ENCODE measurements around the gene BMPR2. TPM values are rescaled to one million over a fixed set of nuclear protein-coding genes. Genes with fewer than 3 reads are reported as not detected.

Gene BMPR2
- total RNA-seq (7.5 TPM), polyA plus RNA-seq (11.0 TPM)
- long read RNA-seq, donor 1, result 0 reads
- long read RNA-seq, donor 2, full-length matches to known transcripts, result 2 of 10 reads
- long read RNA-seq, donor 2, partial matches to known transcripts, result 8 of 10 reads
- long read RNA-seq, donor 2, other reads (novel, unspliced or antisense), result 0 of 10 reads
- long read RNA-seq, donor 3, full-length matches to known transcripts, result 1 of 1 reads
- long read RNA-seq, donor 3, partial matches to known transcripts, result 0 of 1 reads
- long read RNA-seq, donor 3, other reads (novel, unspliced or antisense), result 0 of 1 reads
- long read RNA-seq, donor 4, result 0 reads
- long read RNA-seq, donor 5, full-length matches to known transcripts, result 1 of 1 reads
- long read RNA-seq, donor 5, partial matches to known transcripts, result 0 of 1 reads
- long read RNA-seq, donor 5, other reads (novel, unspliced or antisense), result 0 of 1 reads
- long read RNA-seq, donor 6, full-length matches to known transcripts, result 1 of 1 reads
- long read RNA-seq, donor 6, partial matches to known transcripts, result 0 of 1 reads
- long read RNA-seq, donor 6, other reads (novel, unspliced or antisense), result 0 of 1 reads
- long read RNA-seq, donor 7, result 0 reads
- long read RNA-seq, donor 8, result 0 reads
- long read RNA-seq, donor 9, full-length matches to known transcripts, result 1 of 1 reads
- long read RNA-seq, donor 9, partial matches to known transcripts, result 0 of 1 reads
- long read RNA-seq, donor 9, other reads (novel, unspliced or antisense), result 0 of 1 reads
- long read RNA-seq, donor 10, result 0 reads

DNA sequence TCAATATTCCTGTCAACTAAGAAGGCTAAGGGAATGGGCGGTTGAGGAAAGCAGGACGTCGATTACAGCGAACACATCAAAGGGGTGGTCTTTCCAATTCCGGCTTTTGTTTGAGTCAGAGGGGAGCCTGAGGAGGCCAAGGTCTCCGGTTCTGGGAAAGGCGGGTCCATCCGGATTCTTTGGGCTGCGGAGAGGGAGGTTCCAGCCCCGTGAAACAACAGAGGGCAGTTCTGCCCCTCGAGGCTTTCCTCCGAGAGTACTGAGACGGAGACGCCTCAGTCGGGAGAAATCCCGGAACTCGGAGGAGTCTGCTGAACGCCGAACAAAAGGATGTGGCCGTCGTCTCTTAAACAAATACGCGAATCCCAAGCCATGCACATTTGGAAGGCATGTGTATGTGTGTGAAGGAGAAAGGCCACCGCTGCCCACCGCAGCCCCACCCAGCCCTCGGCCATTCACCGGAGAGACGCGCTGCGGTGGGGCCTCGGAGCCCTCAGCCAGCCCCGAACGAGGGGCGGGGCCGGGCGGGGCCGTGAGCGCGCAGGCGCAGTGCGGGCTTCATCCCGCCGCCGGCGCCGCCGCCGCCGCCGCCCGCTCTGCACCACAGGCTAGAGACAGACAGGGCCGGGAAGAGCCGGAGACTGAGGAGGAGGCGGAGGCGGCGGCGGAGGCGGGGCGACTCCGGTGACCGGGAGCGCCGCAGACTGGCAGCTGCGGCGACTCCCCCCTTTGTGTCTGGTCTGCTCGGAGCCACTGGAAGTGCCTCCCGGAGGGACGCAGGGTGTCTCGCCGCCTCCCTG, at the start of gene BMPR2:
TSS of gene BMPR2 (plus strand) at position 719 of the 800 bp plus-strand sequence. CDS start 1,148 bp downstream, outside the sequence.
- DNase-seq (ENCODE audit: low read depth in 6 of 9, low spot score in 9 of 9), result peak in 8 of 9 donors; percentile 66 to 92 (median 81)
- Histone ChIP-seq H3K36me3 (ENCODE audit: control insufficient read depth in 2 of 2, insufficient read depth in 2 of 2, low read length in 1 of 2) (no peaks in the 10 kb centered on the region), H3K27ac (ENCODE audit: low read depth in 1 of 2, low read length in 1 of 2) (peak within 1 kb of the TSS; percentile 75 to 90), H3K27me3 (ENCODE audit: control insufficient read depth in 2 of 2, insufficient read depth in 1 of 2, low read length in 1 of 2) (peaks cover 9 to 19% of the 10 kb centered on the region in 2 donors), H3K4me1 (ENCODE audit: control insufficient read depth in 2 of 2, insufficient read depth in 2 of 2, low read length in 2 of 2) (peaks cover 7 to 16% of the 10 kb centered on the region in 2 donors), H3K9me3 (ENCODE audit: control insufficient read depth in 2 of 2, insufficient read depth in 1 of 2, low read length in 1 of 2) (no peaks in the 10 kb centered on the region), H3K4me3 (ENCODE audit: low read length in 2 of 2) (peak within 1 kb of the TSS; percentile 82 to 90)
- under 1% methylated on average over 70 of the region's 70 CpGs for whole genome bisulfite sequencing

DNA sequence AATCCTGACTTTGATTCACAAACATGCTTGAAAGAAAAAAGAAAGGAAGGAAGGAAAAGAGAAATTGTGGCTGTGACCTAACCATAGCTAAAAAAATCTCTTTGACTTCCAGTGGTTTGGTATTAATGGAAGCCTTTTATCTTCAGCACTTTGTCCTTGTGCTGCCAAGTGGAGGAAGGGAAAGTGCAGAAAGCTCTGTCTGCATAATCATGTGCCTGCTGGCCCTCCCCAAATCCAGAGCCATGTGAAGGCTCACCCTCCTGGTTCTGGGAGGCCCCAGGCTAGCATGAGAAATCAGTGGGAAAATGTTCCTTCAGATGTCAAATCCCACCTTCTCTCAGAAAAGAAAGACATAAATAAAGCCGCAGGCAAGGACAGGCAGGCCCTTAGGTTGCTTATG, 48.3 kb upstream of the BMPR2 start:
- Histone ChIP-seq H3K27me3 (ENCODE audit: control insufficient read depth in 2 of 2, insufficient read depth in 1 of 2, low read length in 1 of 2) (no peaks in the 10 kb centered on the region), H3K9me3 (ENCODE audit: control insufficient read depth in 2 of 2, insufficient read depth in 1 of 2, low read length in 1 of 2) (no peaks in the 10 kb centered on the region), H3K4me1 (ENCODE audit: control insufficient read depth in 2 of 2, insufficient read depth in 2 of 2, low read length in 2 of 2) (no peaks in the 10 kb centered on the region), H3K4me3 (ENCODE audit: low read length in 2 of 2) (no peak overlapping the region), H3K27ac (ENCODE audit: low read depth in 1 of 2, low read length in 1 of 2) (no peak overlapping the region), H3K36me3 (ENCODE audit: control insufficient read depth in 2 of 2, insufficient read depth in 2 of 2, low read length in 1 of 2) (peaks cover 0 to 2% of the 10 kb centered on the region in 2 donors)
- DNase-seq (ENCODE audit: low read depth in 6 of 9, low spot score in 9 of 9), result no peak
- WGBS, result 95% methylated on average over 1 of the region's 1 CpG

DNA sequence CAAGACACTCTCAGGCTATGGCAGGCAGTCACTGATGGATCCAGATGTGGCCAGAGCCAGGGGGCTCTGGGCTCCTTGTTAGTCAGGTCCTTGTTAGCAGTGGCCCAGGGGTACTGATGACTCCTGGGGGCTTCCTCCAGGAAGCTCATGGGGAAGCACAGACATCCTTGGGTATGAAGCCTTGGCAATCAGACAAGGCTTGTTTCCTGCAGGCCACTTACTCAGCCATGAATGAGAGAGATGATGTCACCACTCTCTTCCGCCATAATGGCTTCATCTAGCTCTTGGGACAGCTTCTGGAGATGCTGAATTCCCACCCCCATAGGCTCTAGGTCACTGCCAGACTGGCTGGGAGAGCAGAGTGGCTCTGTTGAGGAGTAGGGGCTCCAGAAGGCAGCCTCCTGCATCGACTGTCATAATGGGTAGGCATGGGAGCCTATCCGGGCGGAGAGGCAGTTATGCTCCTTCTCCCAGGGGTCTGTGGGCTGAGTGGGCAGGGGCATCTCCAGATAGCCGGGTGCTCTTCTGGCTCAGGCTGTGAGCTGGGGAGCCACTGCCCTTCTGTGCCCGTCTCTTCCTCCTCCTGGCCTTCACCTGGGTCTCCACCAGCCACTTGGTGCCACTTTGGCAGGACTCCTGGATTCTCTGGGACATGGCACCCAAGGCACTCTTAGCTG, 40.2 kb upstream of the BMPR2 start:
- Histone ChIP-seq H3K4me1 (ENCODE audit: control insufficient read depth in 2 of 2, insufficient read depth in 2 of 2, low read length in 2 of 2) (no peaks in the 10 kb centered on the region), H3K9me3 (ENCODE audit: control insufficient read depth in 2 of 2, insufficient read depth in 1 of 2, low read length in 1 of 2) (no peaks in the 10 kb centered on the region), H3K27me3 (ENCODE audit: control insufficient read depth in 2 of 2, insufficient read depth in 1 of 2, low read length in 1 of 2) (no peaks in the 10 kb centered on the region), H3K4me3 (ENCODE audit: low read length in 2 of 2) (no peak overlapping the region), H3K27ac (ENCODE audit: low read depth in 1 of 2, low read length in 1 of 2) (no peak overlapping the region), H3K36me3 (ENCODE audit: control insufficient read depth in 2 of 2, insufficient read depth in 2 of 2, low read length in 1 of 2) (no peaks in the 10 kb centered on the region)
- 97% methylated on average over 6 of the region's 6 CpGs for WGBS
- DNase-seq (ENCODE audit: low read depth in 6 of 9, low spot score in 9 of 9), result no peak

DNA sequence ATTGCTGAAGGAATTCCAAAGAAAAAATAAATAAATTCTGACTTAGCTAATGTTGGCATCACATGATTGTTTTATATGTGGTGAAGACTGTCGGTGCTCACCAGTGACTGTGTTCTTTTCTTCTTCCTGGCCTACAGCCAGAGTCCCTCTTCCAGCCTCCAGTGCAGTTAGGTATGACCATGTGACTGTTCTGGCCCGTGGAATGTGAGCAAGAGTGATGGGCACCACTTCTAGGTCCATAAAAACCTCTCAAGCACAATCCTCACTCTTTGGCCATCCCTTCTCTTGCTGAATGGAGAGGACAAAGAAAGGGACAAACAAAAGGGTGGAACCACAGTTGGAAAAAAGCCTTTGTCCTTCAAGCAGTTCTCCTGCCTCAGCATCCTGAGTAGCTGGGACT, 39.0 kb upstream of the BMPR2 start:
- no peak overlapping the region for H3K4me3 ChIP-seq (ENCODE audit: low read length in 2 of 2)
- 58% methylated on average over 2 of the region's 2 CpGs for WGBS
- no peak for DNase-seq (ENCODE audit: low read depth in 6 of 9, low spot score in 9 of 9)

DNA sequence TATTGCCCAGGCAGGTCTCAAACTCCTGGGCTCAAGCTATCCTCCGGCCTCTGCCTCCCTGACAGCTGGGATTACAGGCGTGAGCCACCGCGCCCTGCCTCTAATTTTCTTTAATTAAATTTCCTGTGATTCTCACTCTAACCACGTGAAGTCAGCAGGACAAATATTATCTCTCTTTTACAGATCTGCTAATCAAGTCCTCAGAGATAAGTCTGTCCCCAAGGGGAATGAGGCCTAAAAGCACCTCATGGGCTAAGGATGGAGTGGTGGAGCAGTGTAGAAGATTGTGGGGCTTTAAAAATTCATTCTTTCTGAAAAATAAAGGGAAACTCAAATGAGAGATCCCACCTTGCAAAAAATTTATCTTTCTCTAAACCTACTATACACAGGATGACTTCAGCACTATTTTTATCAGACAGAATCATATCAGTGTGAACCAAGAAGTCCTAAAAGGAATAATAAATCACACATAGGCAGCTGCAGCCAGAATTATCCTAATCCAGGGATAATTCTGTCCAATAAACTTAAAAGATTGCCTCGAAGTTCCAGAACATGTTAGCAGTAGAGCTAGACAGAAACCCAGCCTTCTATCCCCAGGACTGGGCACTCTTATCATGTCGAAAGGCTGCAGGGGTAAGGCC, 38.3 kb upstream of the BMPR2 start:
- H3K4me3 ChIP-seq (ENCODE audit: low read length in 2 of 2), result no peak overlapping the region
- no peaks in the 10 kb centered on the region for H3K9me3 ChIP-seq (ENCODE audit: control insufficient read depth in 2 of 2, insufficient read depth in 1 of 2, low read length in 1 of 2)
- no peaks in the 10 kb centered on the region for H3K4me1 ChIP-seq (ENCODE audit: control insufficient read depth in 2 of 2, insufficient read depth in 2 of 2, low read length in 2 of 2)
- no peaks in the 10 kb centered on the region for H3K27me3 ChIP-seq (ENCODE audit: control insufficient read depth in 2 of 2, insufficient read depth in 1 of 2, low read length in 1 of 2)
- DNase-seq (ENCODE audit: low read depth in 6 of 9, low spot score in 9 of 9), result no peak
- H3K36me3 ChIP-seq (ENCODE audit: control insufficient read depth in 2 of 2, insufficient read depth in 2 of 2, low read length in 1 of 2), result no peaks in the 10 kb centered on the region
- 93% methylated on average over 7 of the region's 7 CpGs for WGBS
- no peak overlapping the region for H3K27ac ChIP-seq (ENCODE audit: low read depth in 1 of 2, low read length in 1 of 2)

More for the DNA sequence above, 39.0 kb upstream of the BMPR2 start:
- no peaks in the 10 kb centered on the region for H3K9me3 ChIP-seq (ENCODE audit: control insufficient read depth in 2 of 2, insufficient read depth in 1 of 2, low read length in 1 of 2)
- H3K27ac ChIP-seq (ENCODE audit: low read depth in 1 of 2, low read length in 1 of 2), result no peak overlapping the region
- H3K4me1 ChIP-seq (ENCODE audit: control insufficient read depth in 2 of 2, insufficient read depth in 2 of 2, low read length in 2 of 2), result no peaks in the 10 kb centered on the region
- no peaks in the 10 kb centered on the region for H3K27me3 ChIP-seq (ENCODE audit: control insufficient read depth in 2 of 2, insufficient read depth in 1 of 2, low read length in 1 of 2)
- H3K36me3 ChIP-seq (ENCODE audit: control insufficient read depth in 2 of 2, insufficient read depth in 2 of 2, low read length in 1 of 2), result no peaks in the 10 kb centered on the region

DNA sequence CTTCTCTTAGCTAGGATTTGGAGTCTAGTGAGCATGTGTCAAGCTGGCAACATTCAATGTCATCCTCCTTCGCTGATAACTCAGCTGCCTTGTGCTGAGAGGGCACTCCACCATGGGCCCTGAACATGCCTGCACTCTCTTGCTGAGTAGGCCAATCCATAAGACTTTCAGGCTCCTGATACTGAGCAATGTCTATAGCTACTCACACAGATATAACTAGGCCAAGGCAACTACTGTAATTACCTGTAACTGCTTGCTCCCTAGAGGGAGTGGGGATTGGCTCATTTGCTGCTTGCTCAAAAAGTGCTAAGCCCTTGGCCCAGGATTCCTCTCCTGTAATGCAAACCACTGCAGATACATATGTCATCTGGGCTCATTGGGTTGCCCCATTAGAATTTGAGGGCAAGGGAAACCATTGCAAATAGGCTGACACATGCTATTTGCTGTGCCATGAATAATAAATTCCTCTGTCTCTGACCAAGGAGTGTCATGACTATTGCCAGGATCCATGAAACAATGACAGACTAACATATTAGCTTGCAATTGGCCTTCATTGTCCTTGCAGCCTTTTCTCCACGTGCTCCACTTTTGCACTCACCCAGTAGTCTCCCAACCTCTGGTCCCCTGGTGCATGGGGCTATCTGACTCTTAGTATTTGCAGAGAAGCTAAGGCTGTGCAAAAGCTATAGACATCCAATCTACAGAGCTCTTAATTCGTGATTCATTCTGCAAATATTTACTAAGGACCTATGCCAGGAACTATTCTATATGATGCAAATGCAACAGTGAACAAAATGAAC, 36.9 kb upstream of the BMPR2 start:
- Histone ChIP-seq H3K9me3 (ENCODE audit: control insufficient read depth in 2 of 2, insufficient read depth in 1 of 2, low read length in 1 of 2) (no peaks in the 10 kb centered on the region), H3K27me3 (ENCODE audit: control insufficient read depth in 2 of 2, insufficient read depth in 1 of 2, low read length in 1 of 2) (no peaks in the 10 kb centered on the region), H3K4me1 (ENCODE audit: control insufficient read depth in 2 of 2, insufficient read depth in 2 of 2, low read length in 2 of 2) (no peaks in the 10 kb centered on the region), H3K36me3 (ENCODE audit: control insufficient read depth in 2 of 2, insufficient read depth in 2 of 2, low read length in 1 of 2) (no peaks in the 10 kb centered on the region), H3K4me3 (ENCODE audit: low read length in 2 of 2) (no peak overlapping the region), H3K27ac (ENCODE audit: low read depth in 1 of 2, low read length in 1 of 2) (no peak overlapping the region)
- DNase-seq (ENCODE audit: low read depth in 6 of 9, low spot score in 9 of 9), result no peak
- 91% methylated on average over 3 of the region's 3 CpGs for WGBS

DNA sequence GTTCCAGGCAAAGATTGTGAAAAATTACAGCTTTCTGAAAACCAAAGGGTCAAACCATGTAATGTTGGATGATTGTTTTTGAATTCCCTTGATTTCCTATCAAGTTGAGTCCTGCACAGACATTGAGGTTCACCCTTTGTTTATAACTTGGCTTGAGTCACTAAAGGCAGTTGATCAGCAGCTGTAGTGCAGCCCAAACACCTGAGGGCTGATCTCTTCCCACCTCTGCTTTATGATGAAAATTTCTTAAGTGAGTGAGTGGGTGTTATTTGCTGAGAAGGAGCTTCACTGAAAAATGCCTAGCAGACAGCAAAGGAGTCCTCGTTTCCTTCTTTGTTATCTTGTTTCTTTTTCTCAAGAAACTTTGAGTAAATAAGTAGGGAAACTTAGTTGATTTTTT, 31.9 kb upstream of the BMPR2 start:
- H3K4me1 ChIP-seq (ENCODE audit: control insufficient read depth in 2 of 2, insufficient read depth in 2 of 2, low read length in 2 of 2), result no peaks in the 10 kb centered on the region
- no peak overlapping the region for H3K4me3 ChIP-seq (ENCODE audit: low read length in 2 of 2)
- H3K9me3 ChIP-seq (ENCODE audit: control insufficient read depth in 2 of 2, insufficient read depth in 1 of 2, low read length in 1 of 2), result no peaks in the 10 kb centered on the region
- DNase-seq (ENCODE audit: low read depth in 6 of 9, low spot score in 9 of 9), result no peak
- no peak overlapping the region for H3K27ac ChIP-seq (ENCODE audit: low read depth in 1 of 2, low read length in 1 of 2)
- WGBS, result 80% methylated on average over 1 of the region's 1 CpG
- no peaks in the 10 kb centered on the region for H3K36me3 ChIP-seq (ENCODE audit: control insufficient read depth in 2 of 2, insufficient read depth in 2 of 2, low read length in 1 of 2)
- H3K27me3 ChIP-seq (ENCODE audit: control insufficient read depth in 2 of 2, insufficient read depth in 1 of 2, low read length in 1 of 2), result no peaks in the 10 kb centered on the region

DNA sequence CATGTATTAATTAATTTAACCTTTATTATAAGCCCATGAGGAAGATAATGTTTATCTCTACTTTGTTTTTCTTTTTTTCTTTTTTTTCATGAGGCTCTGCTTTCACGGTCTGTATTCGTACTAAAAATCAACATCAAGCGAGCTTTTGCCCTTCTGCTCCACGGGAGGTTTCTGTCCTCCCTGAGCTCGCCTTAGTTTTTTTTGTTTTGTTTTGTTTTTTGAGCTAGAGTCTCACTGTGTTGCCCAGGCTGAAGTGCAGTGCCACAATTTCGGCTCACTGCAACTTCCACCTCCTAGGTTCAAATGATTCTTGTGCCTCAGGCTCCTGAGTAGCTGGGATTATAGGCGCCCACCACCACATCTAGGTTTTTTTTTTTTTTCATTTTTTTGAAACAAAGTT, 29.9 kb upstream of the BMPR2 start:
- H3K4me3 ChIP-seq (ENCODE audit: low read length in 2 of 2), result no peak overlapping the region
- H3K27ac ChIP-seq (ENCODE audit: low read depth in 1 of 2, low read length in 1 of 2), result no peak overlapping the region
- H3K9me3 ChIP-seq (ENCODE audit: control insufficient read depth in 2 of 2, insufficient read depth in 1 of 2, low read length in 1 of 2), result no peaks in the 10 kb centered on the region
- no peaks in the 10 kb centered on the region for H3K4me1 ChIP-seq (ENCODE audit: control insufficient read depth in 2 of 2, insufficient read depth in 2 of 2, low read length in 2 of 2)
- no peak for DNase-seq (ENCODE audit: low read depth in 6 of 9, low spot score in 9 of 9)
- no peaks in the 10 kb centered on the region for H3K36me3 ChIP-seq (ENCODE audit: control insufficient read depth in 2 of 2, insufficient read depth in 2 of 2, low read length in 1 of 2)
- WGBS, result 97% methylated on average over 7 of the region's 7 CpGs
- H3K27me3 ChIP-seq (ENCODE audit: control insufficient read depth in 2 of 2, insufficient read depth in 1 of 2, low read length in 1 of 2), result no peaks in the 10 kb centered on the region

All from thymus (tissue), 14 donors.